ENCODE data around the gene TTYH3. TPM values are rescaled to one million over a fixed set of nuclear protein-coding genes. Genes with fewer than 3 reads are reported as not detected.

Gene TTYH3
- total and polyA plus RNA-seq, 2 of the 13 experiments (the other 11 are each of a cell fraction or from before 2014, with no cell fraction given): 26.3 to 50.0 TPM

GRCh38 chr7:2663121-2663886, 31.5 kb downstream of the TTYH3 start (continued):
- no peak for TF ChIP-seq RAD51 (IDR thresholded peaks at IDR 0.05; ENCODE audit: borderline replicate concordance)
- peak; percentile 75; the same call in 1 of the 2 replicates for TF ChIP-seq ZNF326 (CRISPR knock-in tag; IDR thresholded peaks at IDR 0.05; ENCODE audit: borderline replicate concordance)
- TF ChIP-seq TRIM22 (IDR thresholded peaks at IDR 0.05): no peak
- TF ChIP-seq GMEB1 (CRISPR knock-in tag; IDR thresholded peaks at IDR 0.05; ENCODE audit: borderline replicate concordance): peak; percentile 74; the same call in 1 of the 2 replicates
- TF ChIP-seq REXO4 (CRISPR knock-in tag; IDR thresholded peaks at IDR 0.05; ENCODE audit: borderline replicate concordance): 0 out of 2 replicates have a peak, but pooled peaks have one; percentile 42
- TF ChIP-seq STAT5B (CRISPR knock-in tag; IDR thresholded peaks at IDR 0.05): 0 out of 2 replicates have a peak, but pooled peaks have one; percentile 65
- TF ChIP-seq ZSCAN20 (CRISPR knock-in tag; IDR thresholded peaks at IDR 0.05; ENCODE audit: borderline replicate concordance): no peak
- TF ChIP-seq ZNF572 (CRISPR knock-in tag; IDR thresholded peaks at IDR 0.05): 0 out of 2 replicates have a peak, but pooled peaks have one; percentile 34
- TF ChIP-seq IKZF1 (IDR thresholded peaks at IDR 0.05): no peak
- TF ChIP-seq ZBTB4 (CRISPR knock-in tag; IDR thresholded peaks at IDR 0.05; ENCODE audit: borderline replicate concordance): 0 out of 2 replicates have a peak, but pooled peaks have one; percentile 52
- TF ChIP-seq AGO1 (IDR thresholded peaks at IDR 0.05; ENCODE audit: low read depth, low read length, poor library complexity, severe bottlenecking): peak; percentile 84
- peak; percentile 92 for TF ChIP-seq HDAC1 (CRISPR knock-in tag; IDR thresholded peaks at IDR 0.05)
- TF ChIP-seq SP2 (CRISPR knock-in tag; IDR thresholded peaks at IDR 0.05): peak; percentile 64; the same call in 1 of the 2 replicates
- TF ChIP-seq THAP7 (CRISPR knock-in tag; IDR thresholded peaks at IDR 0.05): peak; percentile 96

Data from HepG2 (cell line).